ENCODE results near the gene IBTK. TPM values are rescaled to one million over a fixed set of nuclear protein-coding genes. Genes with fewer than 3 reads are reported as not detected.
"Not testable (repeated sequence)": the region's sequence is repeated elsewhere in the genome, so short reads cannot be mapped to it uniquely, and the experiment has no call there.

The IBTK gene
- total RNA-seq, 2 experiments from 2014 or later, result 26.8 to 27.7 TPM

GRCh38 chr6:82131441-82131840 is 116.1 kb downstream of the IBTK start:
- ChIA-PET CTCF (no interaction called here), POLR2A (no interaction called here)
- H3K4me3 Mint-ChIP-seq, result no peak overlapping the region
- H3K4me1 Mint-ChIP-seq (ENCODE audit: low read depth), result no peaks in the 10 kb centered on the region
- no peak overlapping the region for H3K27ac Mint-ChIP-seq
- no peaks in the 10 kb centered on the region for H3K36me3 Mint-ChIP-seq (ENCODE audit: low read depth)
- intact Hi-C loops (cut with micrococcal nuclease), result no loop called here
- peaks cover 7% of the 10 kb centered on the region for H3K27me3 Mint-ChIP-seq
- ATAC-seq (no peak), DNase-seq (no peak)
- peaks cover 5% of the 10 kb centered on the region for H3K9me3 Mint-ChIP-seq
- TF ChIP-seq CTCF (IDR thresholded peaks at IDR 0.05), result no peak

GRCh38 chr6:82129797-82130196 is 117.7 kb downstream of the IBTK start:
- H3K9me3 Mint-ChIP-seq, result peaks cover 5% of the 10 kb centered on the region
- ATAC-seq (no peak), DNase-seq (no peak)
- no peak for TF ChIP-seq CTCF (IDR thresholded peaks at IDR 0.05)
- H3K36me3 Mint-ChIP-seq (ENCODE audit: low read depth), result no peaks in the 10 kb centered on the region
- H3K27me3 Mint-ChIP-seq, result peaks cover 7% of the 10 kb centered on the region
- H3K4me3 Mint-ChIP-seq, result no peak overlapping the region
- POLR2A ChIA-PET, result interaction anchor here (1.4 kb wide), 1 partner anchor 19 kb away, joined by 3 read pairs; no protein-coding TSS in a partner anchor
- H3K4me1 Mint-ChIP-seq (ENCODE audit: low read depth), result no peaks in the 10 kb centered on the region
- intact Hi-C loops (cut with micrococcal nuclease), result no loop called here
- CTCF ChIA-PET, result no interaction called here
- no peak overlapping the region for H3K27ac Mint-ChIP-seq

- DNase-seq; H3K36me3 Mint-ChIP-seq (ENCODE audit: low read depth); ATAC-seq; H3K9me3 Mint-ChIP-seq; H3K4me1 Mint-ChIP-seq (ENCODE audit: low read depth); H3K27me3 Mint-ChIP-seq; H3K4me3 Mint-ChIP-seq; intact Hi-C loops (cut with micrococcal nuclease); H3K27ac Mint-ChIP-seq; CTCF ChIA-PET: not testable (repeated sequence)
- POLR2A ChIA-PET, result interaction anchor here (1.4 kb wide), 1 partner anchor 20 kb away, joined by 3 read pairs; no protein-coding TSS in a partner anchor
Measured at GRCh38 chr6:82128973-82129372, 118.6 kb downstream of the IBTK start.

GRCh38 chr6:82123632-82124031 is 123.9 kb downstream of the IBTK start:
- no peak for TF ChIP-seq CTCF (IDR thresholded peaks at IDR 0.05)
- DNase-seq, result no peak
- CTCF ChIA-PET, result no interaction called here
- Mint-ChIP-seq H3K4me3 (no peak overlapping the region), H3K27ac (no peak overlapping the region), H3K9me3 (peaks cover 4% of the 10 kb centered on the region), H3K27me3 (peaks cover 2% of the 10 kb centered on the region), H3K36me3 (ENCODE audit: low read depth) (no peaks in the 10 kb centered on the region), H3K4me1 (ENCODE audit: low read depth) (no peaks in the 10 kb centered on the region)
- intact Hi-C loops (cut with micrococcal nuclease), result no loop called here
- POLR2A ChIA-PET, result no interaction called here
- no peak for ATAC-seq

Other genes starting within 250 kb of the IBTK start
- gene TPBG, start 116.1 kb upstream of the IBTK start, total RNA-seq, result not detected